ENCODE data around the gene NPEPL1.
"Not testable (repeated sequence)": the region's sequence is repeated elsewhere in the genome, so short reads cannot be mapped to it uniquely, and the experiment has no call there.

NPEPL1 gene

DNA sequence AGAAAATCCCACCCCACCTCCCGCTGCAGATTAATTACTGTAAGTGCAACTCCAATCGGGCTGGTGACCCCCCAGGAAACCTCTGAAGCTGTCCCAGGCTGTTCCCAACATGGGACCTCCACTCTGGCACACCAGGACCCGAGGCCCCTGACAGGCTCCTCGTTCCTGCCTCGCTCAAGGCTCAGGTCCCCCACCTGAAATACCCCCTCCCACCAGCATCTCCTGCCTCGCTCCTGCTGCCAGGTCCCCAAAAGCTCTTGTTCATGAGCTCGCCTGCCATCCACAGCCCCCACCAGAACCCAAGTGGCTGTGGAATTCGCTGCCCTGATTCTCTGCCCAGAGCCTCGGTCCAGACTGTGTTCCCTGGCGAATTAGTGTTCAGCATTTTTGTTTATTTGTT is 26.1 kb downstream of the NPEPL1 start:
- peaks cover 4% of the 10 kb centered on the region for H3K4me1 Mint-ChIP-seq
- peaks cover 14% of the 10 kb centered on the region for H3K36me3 Mint-ChIP-seq

DNA sequence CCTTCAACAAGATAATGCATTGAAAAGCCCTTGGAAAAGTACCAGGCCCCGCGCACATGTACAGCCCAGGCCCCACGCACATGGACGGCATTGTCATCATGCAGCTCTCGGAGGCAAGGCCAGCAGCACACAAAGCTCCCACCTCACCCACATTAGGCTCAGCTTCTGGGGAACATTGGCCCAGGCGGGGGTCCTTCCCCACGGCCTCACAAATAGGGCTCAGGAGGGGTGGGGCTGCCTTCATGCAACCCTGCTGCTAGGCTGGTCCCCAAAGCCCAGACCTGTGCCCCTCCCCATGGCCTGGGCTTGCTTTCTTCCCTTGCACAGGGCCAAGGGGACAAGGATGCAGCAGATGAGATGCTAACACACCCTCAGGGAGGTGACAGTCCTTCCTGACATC is 26.7 kb downstream of the NPEPL1 start:
- no peak for ATAC-seq
- H3K36me3 Mint-ChIP-seq, result peaks cover 11% of the 10 kb centered on the region
- peaks cover 4% of the 10 kb centered on the region for H3K4me1 Mint-ChIP-seq
- H3K9me3 Mint-ChIP-seq, result no peaks in the 10 kb centered on the region
- H3K27ac Mint-ChIP-seq, result no peak overlapping the region
- peaks cover 41% of the 10 kb centered on the region for H3K27me3 Mint-ChIP-seq
- no peak overlapping the region for H3K4me3 Mint-ChIP-seq

More for the DNA sequence above, 26.1 kb downstream of the NPEPL1 start:
- Mint-ChIP-seq H3K27me3 (peaks cover 35% of the 10 kb centered on the region), H3K9me3 (no peaks in the 10 kb centered on the region), H3K27ac (no peak overlapping the region), H3K4me3 (no peak overlapping the region)
- no peak for ATAC-seq

DNA sequence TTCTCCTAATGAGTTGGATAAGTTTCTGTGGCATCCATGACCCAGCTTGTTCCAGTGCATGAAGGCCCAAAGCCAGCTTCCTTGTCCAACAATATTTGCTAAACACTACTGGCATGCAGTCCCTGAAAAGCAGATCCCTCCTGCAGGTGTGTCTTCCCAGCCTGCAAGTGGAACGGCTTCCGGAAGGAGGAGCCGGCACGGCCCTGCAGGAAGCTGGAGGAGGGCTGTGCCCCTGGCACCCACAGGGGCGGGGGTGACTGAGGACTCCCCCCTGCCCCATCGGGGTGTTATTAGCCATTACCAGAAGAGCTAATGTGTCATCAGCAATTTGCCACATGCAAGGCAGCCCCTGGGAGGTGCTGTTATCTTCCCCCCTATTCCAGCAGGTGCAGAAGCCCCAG is 27.4 kb downstream of the NPEPL1 start:
- Mint-ChIP-seq H3K27ac (no peak overlapping the region), H3K36me3 (peaks cover 4% of the 10 kb centered on the region), H3K9me3 (no peaks in the 10 kb centered on the region), H3K27me3 (peaks cover 48% of the 10 kb centered on the region), H3K4me1 (peaks cover 4% of the 10 kb centered on the region), H3K4me3 (no peak overlapping the region)
- ATAC-seq, result no peak

DNA sequence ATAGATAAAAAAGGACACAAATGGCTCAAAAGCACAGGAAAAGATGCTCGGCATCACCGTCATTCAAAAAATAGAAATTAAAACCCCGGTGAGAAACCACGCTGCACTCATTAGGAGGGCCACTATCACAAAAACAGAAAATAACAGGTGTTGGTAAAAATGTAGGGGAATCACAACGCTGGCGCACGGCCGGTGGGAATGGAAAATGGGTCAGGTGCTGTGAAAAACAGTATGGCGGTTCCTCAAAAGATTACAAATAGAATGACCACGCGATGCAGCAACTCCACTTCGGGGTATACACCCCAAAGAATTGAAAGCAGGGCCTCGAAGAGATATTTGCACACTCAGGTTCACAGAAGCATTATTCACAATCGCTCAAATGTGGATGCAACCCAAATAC is 28.3 kb downstream of the NPEPL1 start:
- Mint-ChIP-seq H3K36me3 (no peaks in the 10 kb centered on the region), H3K27me3 (peaks cover 52% of the 10 kb centered on the region), H3K4me3 (no peak overlapping the region), H3K27ac (no peak overlapping the region), H3K9me3 (no peaks in the 10 kb centered on the region), H3K4me1 (peaks cover 4% of the 10 kb centered on the region)
- ATAC-seq, result no peak

DNA sequence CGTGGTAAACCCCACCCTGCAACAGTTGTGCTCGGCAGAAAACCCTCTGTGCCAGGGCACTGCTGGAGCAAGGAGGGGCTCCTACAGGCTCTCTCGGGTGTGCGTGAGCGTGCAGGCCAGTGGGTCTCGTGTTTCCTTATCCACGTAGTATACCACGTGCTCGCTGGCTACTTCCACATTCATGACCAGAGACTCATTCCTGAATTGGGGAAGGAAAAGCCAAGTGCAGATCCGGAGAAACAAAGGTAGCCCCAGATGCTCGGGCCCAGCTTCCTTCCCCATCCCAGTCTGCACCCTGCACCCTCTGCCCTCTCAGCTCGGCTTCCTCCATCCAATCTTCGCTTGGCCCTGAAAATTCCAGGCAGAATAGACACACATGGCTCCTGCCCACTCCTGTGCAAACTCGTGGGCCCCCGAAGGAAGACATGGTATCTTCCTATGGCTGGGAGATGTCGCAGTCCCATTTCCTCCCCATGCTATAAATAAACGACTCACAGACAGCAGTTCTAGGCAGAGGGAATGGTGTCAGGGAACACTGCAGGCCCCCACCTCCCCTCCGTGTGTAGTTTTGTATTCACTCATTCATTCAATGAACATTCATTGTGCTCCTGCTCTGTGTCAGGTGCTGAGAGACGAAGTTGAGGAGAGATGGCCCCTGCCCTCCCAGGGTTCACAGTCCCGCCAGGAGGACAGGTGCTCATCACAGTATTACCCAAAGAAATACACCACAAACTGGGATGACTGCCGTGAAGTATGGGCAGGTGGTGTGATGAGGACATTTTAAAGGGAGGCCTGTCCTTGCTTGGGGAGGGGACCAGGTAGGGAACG is 29.6 kb downstream of the NPEPL1 start:
- Mint-ChIP-seq H3K27ac (no peak overlapping the region), H3K4me3 (no peak overlapping the region), H3K36me3 (no peaks in the 10 kb centered on the region), H3K4me1 (peaks cover 2% of the 10 kb centered on the region), H3K9me3 (peaks cover 3% of the 10 kb centered on the region), H3K27me3 (peaks cover 52% of the 10 kb centered on the region)
- ATAC-seq, result no peak

DNA sequence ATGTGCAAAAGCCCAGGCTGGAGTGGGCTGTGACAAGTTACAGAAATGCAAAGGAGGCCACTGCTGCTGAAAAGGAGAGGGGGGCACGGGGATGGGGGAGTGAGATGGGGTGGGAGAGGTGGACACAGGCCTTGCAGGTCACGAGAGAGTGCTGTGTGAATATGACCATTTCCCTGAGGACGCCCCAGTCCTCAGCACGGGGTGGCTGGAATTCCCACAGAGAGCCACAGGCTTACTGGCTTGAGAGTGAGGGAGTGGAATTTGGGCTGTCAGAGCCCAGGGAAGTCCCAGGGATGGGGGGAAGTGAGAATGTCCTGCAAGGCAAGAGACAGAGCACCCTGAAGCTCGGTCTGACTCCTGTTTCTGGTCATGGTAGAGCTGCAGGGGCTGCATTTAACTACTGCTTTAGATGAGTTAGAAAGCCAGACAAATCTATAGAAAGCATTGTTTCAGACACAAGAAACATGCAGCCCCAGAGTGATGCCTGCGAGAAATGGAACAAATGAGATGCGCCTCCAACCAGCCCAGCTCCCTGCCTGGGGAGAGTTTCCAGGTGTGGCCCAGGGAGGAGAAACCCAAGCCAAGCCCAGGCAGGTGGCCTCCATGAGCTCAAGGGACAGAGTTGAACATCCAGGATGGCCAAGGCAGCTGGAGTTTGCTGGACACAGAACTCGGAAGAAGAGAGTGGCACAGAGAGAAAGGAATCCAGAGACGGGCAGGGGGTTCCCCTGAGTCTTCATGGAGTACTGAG is 30.5 kb downstream of the NPEPL1 start:
- Mint-ChIP-seq H3K4me3 (no peak overlapping the region), H3K27me3 (peaks cover 52% of the 10 kb centered on the region), H3K9me3 (peaks cover 3% of the 10 kb centered on the region), H3K36me3 (no peaks in the 10 kb centered on the region), H3K27ac (no peak overlapping the region), H3K4me1 (no peaks in the 10 kb centered on the region)
- no peak for ATAC-seq

DNA sequence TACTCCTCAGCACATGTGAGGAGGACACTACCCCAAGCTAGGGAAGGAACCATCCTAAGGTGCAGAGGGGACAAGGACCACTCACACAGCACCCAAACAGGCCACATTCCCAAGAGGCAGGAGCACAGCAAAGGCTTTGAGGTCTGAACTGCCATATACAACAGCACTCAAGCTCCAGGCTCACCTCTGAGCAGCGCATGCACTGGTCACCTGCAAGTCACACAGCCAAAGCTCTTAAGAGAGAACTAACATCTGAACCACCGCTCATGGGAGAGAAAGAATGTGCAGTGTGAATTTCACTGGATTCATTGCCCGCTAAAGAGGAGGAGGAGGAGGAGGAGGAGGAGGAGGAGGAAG is 31.0 kb downstream of the NPEPL1 start:
- H3K9me3 Mint-ChIP-seq, result peaks cover 3% of the 10 kb centered on the region
- H3K4me1 Mint-ChIP-seq, result no peaks in the 10 kb centered on the region
- no peak for ATAC-seq
- H3K36me3 Mint-ChIP-seq, result no peaks in the 10 kb centered on the region
- no peak overlapping the region for H3K4me3 Mint-ChIP-seq
- H3K27ac Mint-ChIP-seq, result no peak overlapping the region
- H3K27me3 Mint-ChIP-seq, result peaks cover 52% of the 10 kb centered on the region

DNA sequence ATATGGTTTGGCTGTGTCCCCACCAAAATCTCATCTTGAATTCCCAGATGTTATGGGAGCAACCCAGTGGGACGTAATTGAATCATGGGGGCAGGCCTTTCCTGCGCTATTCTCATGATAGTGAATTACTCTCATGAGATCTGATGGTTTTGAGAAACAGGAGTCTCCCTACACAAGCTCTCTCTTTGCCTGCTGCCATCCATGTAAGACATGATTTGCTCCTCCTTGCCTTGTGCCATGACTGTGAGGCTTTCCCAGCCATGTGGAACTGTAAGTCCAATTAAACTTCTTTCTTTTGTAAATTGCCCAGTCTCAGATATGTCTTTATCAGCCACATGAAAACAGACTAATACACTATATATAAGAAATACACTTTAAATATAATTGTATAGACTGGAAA is 33.6 kb downstream of the NPEPL1 start:
- peaks cover 63% of the 10 kb centered on the region for H3K27me3 Mint-ChIP-seq
- not testable (repeated sequence) for H3K27ac Mint-ChIP-seq, ATAC-seq, H3K36me3 Mint-ChIP-seq, H3K9me3 Mint-ChIP-seq, H3K4me1 Mint-ChIP-seq, H3K4me3 Mint-ChIP-seq

DNA sequence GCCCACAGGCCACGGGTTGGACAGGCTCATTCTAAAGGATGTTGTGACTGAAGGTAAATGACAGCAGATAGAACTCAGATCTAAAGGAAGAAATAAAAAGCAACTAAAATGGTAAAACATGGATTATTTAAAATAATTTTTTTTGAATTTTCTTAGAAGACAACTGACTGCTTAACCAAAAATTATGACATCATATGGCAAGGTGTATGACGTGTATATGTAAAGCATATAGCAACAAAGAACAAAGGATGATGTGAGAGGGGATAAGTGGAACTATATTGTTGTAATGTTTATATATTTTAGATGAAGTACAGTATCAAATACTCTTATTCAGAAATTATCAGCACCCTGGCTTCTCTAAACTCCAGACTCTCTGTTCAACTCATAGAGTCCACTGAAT is 38.6 kb downstream of the NPEPL1 start:
- Mint-ChIP-seq H3K27me3 (peaks cover 46% of the 10 kb centered on the region), H3K9me3 (peaks cover 2% of the 10 kb centered on the region), H3K27ac (no peak overlapping the region), H3K4me1 (no peaks in the 10 kb centered on the region), H3K36me3 (no peaks in the 10 kb centered on the region), H3K4me3 (no peak overlapping the region)
- no peak for ATAC-seq

DNA sequence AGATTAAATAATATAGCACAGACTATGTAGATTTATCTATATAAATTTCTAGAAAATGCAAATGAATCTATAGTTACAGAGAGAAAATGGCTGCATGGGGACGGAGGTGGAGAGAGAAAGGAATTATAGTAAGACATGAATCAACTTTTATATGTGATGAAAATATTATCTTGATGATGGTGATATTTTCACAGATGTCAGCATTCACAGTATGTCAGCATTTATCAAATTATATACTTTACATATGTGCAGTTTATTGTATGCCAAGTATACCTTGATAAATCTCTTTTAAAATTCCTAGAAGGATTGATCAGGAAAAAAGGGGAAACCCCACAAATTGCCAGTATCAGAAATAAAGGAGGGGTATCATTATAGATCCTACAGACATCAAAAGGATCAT is 44.6 kb downstream of the NPEPL1 start:
- no peak overlapping the region for H3K4me3 Mint-ChIP-seq
- H3K27me3 Mint-ChIP-seq, result peaks cover 15% of the 10 kb centered on the region
- H3K27ac Mint-ChIP-seq, result no peak overlapping the region
- ATAC-seq, result no peak
- H3K9me3 Mint-ChIP-seq, result no peaks in the 10 kb centered on the region
- H3K36me3 Mint-ChIP-seq, result no peaks in the 10 kb centered on the region
- H3K4me1 Mint-ChIP-seq, result no peaks in the 10 kb centered on the region

DNA sequence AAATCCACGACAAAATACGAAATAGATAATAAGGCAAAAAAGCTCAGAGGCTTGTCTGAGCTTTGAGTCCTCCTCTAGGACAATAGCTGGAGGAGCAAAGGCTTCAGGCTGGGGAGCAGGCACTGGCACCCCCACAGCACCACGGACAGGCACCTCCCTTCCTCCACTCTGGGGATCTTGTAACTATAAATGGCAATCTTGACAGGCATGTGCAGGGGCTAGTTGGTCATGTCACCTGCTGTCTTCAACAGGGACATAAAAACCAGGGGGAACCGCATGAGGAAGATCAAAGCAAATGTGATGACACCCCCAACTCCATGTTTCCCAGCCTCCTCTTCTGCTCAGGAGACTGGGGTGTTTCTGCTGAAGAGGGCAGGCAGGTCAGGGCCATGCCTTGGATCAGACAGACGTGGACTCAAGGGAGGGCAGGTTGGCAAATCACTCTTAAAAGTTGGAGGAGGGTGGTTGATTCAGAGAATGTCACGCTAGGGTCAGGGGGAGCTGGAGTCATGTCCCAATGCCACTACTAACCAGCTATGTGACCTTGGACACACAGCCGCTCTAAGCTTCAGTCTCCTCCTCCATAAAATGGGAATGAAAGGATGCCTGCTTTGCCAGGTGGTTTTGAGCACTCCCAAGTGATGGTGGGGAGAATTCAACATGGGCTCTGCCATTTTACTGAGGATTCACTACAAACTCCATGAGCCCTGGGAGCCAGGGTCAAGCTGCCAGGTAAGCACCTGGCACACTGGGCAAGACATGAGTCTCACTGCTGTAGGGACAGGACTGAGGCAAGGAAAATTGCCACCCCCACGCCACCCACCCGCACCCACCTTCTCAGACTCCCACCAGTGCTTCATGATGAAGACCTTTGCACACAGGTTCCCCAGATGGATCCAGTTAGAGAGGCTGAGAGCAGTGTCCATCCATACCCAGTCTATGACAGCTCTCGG is 48.0 kb downstream of the NPEPL1 start:
- Mint-ChIP-seq H3K27ac (no peak overlapping the region), H3K27me3 (peaks cover 40% of the 10 kb centered on the region), H3K9me3 (peaks cover 7% of the 10 kb centered on the region), H3K4me3 (no peak overlapping the region), H3K36me3 (no peaks in the 10 kb centered on the region), H3K4me1 (no peaks in the 10 kb centered on the region)
- ATAC-seq, result peak; percentile 20

DNA sequence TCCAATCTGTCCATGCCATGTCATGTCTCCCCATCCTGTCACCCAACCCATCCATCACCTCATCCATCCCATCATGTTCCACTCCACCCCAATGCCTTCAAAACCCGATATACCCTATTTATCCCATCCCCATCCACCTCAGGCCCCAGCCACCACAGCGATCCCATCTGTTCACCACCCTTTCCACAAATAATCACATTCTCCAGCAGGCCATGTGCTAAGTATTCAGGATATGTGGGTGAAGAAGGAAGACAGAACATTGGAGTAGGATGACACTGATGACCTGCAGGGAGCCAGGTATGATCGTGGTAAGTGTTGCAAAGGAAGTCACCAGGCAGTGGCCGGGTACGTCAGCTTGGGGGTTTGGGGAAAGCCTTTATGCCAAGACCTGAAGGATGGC is 48.8 kb downstream of the NPEPL1 start:
- Mint-ChIP-seq H3K27me3 (peaks cover 41% of the 10 kb centered on the region), H3K4me1 (no peaks in the 10 kb centered on the region), H3K9me3 (peaks cover 7% of the 10 kb centered on the region), H3K4me3 (no peak overlapping the region), H3K36me3 (no peaks in the 10 kb centered on the region), H3K27ac (no peak overlapping the region)
- ATAC-seq, result peak; percentile 31

DNA sequence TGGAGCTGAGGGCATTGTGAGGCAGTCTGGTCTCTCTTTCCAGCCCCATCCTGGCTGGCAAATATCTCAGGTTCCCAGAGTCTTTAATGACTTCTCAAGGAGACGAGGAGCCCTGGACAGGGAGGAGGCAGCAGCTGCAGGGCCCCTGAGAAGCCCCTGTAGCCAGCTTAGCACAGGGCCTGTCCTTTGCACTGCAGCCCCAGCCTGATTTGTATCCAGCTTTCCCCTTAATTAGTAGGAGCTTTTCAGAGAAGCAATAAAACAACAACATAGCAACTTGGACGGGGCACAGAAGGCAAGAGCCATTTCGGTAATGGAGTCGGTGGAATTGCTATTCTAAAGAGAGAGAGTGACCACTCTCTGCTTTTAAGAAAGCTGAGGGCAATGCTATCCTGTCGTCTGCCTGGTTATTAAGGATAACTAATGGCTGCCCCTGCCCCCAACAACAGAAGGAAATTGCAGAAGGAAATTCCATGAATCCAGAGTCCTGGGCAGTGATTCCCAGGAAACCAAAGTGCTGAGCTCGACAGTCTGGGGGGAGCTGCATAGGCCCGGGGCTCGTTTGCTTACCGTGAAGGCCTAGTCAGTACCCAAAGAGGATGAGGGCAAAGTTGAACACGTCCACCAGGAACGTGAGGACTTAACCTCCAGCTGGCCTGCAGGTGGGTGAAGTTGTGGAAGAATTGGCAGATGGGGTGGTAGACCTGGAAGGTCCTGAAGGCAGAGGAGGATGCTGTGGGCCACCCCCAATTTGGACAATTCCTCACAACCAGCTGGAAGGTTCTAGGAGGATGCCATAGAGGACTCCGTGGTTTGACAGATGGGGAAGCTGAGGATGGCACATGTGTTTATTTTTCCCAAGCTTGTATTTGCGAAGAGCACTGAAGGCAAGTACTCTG is 50.3 kb downstream of the NPEPL1 start:
- no peak for ATAC-seq
- Mint-ChIP-seq H3K4me3 (no peak overlapping the region), H3K27me3 (peaks cover 45% of the 10 kb centered on the region), H3K9me3 (peaks cover 7% of the 10 kb centered on the region), H3K27ac (no peak overlapping the region), H3K4me1 (no peaks in the 10 kb centered on the region), H3K36me3 (no peaks in the 10 kb centered on the region)

DNA sequence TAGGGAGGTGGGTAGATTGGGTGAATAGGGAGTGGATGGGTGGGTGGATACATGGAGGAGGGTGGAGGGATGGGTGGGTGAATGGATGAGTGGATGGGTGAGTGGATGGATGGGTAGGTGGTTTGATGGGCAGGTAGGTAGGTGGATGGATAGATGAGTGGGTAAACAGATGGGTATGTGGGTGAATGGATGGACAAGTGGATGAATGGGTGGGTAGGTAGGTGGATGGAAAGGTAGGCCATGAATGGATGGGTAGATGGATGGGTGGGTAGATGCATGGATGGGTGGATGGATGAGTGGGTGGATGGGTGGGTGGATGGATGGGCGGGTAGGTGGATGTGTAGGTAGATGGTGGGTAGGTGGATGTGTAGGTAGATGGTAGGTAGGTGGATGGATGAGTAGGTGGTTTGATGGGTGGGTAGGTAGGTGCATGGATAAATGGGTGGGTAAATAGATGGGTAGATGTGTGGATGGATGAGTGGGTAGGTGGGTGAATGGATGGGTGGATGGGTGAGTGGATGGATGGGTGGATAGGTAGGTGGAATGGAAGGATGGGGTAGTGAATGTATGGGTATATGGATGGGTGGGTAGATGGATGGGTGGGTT is 51.4 kb downstream of the NPEPL1 start:
- Mint-ChIP-seq H3K9me3 (peaks cover 7% of the 10 kb centered on the region), H3K27me3 (peaks cover 48% of the 10 kb centered on the region), H3K36me3 (no peaks in the 10 kb centered on the region), H3K4me1 (no peaks in the 10 kb centered on the region), H3K27ac (no peak overlapping the region), H3K4me3 (no peak overlapping the region)
- no peak for ATAC-seq

Measured in stimulated activated memory B cell treated with anti-CD40 and anti-IgM and Interleukin-4, amounts not matched to agents 10 μg/mL and 1 μg/mL and 100 μg/mL, for 72 hours (primary cell).